Neural cell (in vitro differentiated cells): ENCODE data around the gene NDUFB11. TPM values are rescaled to one million over a fixed set of nuclear protein-coding genes. Genes with fewer than 3 reads are reported as not detected.

Experiments used
- H2AFZ ChIP-seq: fragments of 200-600, 300-800 bp; sonication (generic), shearing (Covaris generic); 2 replicates; pipeline ENCODE4 v1.6.0; 2014; ENCODE audit warnings: low read depth, mild to moderate bottlenecking, antibody characterized with exemption, low read length, moderate library complexity
- H3F3A ChIP-seq: fragments of 200-600 bp; shearing (Covaris generic); 2 replicates; pipeline ENCODE4 v1.6.1; 2016; ENCODE audit warnings: mild to moderate bottlenecking, moderate library complexity, mixed read lengths, antibody characterized with exemption, low read length; ENCODE audit not compliant: insufficient read depth, poor library complexity, severe bottlenecking
- H3K27ac ChIP-seq: fragments of 200-600, 300-800 bp; sonication (generic), shearing (Covaris generic); 2 replicates; pipeline ENCODE4 v1.5.1; 2014; ENCODE audit warnings: mild to moderate bottlenecking, low read length, moderate library complexity
- H3K27me3 ChIP-seq: fragments of 300-800, 200-600 bp; sonication (generic), shearing (Covaris generic); 2 replicates; pipeline ENCODE4 v1.6.0; 2014; ENCODE audit warnings: mild to moderate bottlenecking, low read depth, low read length, moderate library complexity; ENCODE audit not compliant: insufficient read depth
- H3K36me3 ChIP-seq: fragments of 300-800, 200-600 bp; sonication (generic), shearing (Covaris generic); 2 replicates; pipeline ENCODE4 v1.5.1; 2014; ENCODE audit warnings: mild to moderate bottlenecking, antibody characterized with exemption, low read length, moderate library complexity; ENCODE audit not compliant: insufficient read depth
- H3K4me2 ChIP-seq: fragments of 300-800, 200-600 bp; sonication (generic), shearing (Covaris generic); 2 replicates; pipeline ENCODE4 v1.6.0; 2014; ENCODE audit warnings: mild to moderate bottlenecking, low read length
- H3K4me3 ChIP-seq: fragments of 300-800, 200-600 bp; sonication (generic), shearing (Covaris generic); 2 replicates; pipeline ENCODE4 v1.5.1; 2014; ENCODE audit warnings: mild to moderate bottlenecking, low read length, moderate library complexity
- H3K79me2 ChIP-seq: fragments of 200-600 bp; shearing (Covaris generic); replicated peaks from 2 replicates; pipeline ENCODE4 v1.6.0; 2014; ENCODE audit warnings: mild to moderate bottlenecking, low read length, moderate library complexity; ENCODE audit not compliant: insufficient read depth
- H3K9ac ChIP-seq: fragments of 300-800, 200-600 bp; sonication (generic), shearing (Covaris generic); 2 replicates; pipeline ENCODE4 v1.6.1; 2016; ENCODE audit warnings: mild to moderate bottlenecking, low read length, mixed read lengths
- H3K9me2 ChIP-seq: fragments of 200-600 bp; shearing (Covaris generic); 2 replicates; pipeline ENCODE4 v1.6.1; 2016; ENCODE audit warnings: mild to moderate bottlenecking, low read length, mixed read lengths; ENCODE audit not compliant: insufficient read depth
- H3K9me3 ChIP-seq: fragments of 200-600, 300-800 bp; sonication (generic), shearing (Covaris generic); 2 replicates; pipeline ENCODE4 v1.6.1; 2016; ENCODE audit warnings: mild to moderate bottlenecking, mixed run types, low read length, moderate library complexity, mixed read lengths
- H4K20me1 ChIP-seq: fragments of 200-600 bp; shearing (Covaris generic); 2 replicates; pipeline ENCODE4 v1.6.1; 2016; ENCODE audit warnings: mild to moderate bottlenecking, mixed run types; ENCODE audit not compliant: insufficient read depth
- EP300 ChIP-seq: fragments of 450-650 bp; conservative IDR thresholded peaks from 2 replicates; pipeline ENCODE4 v1.6.1; 2014; ENCODE audit warnings: antibody characterized with exemption, mild to moderate bottlenecking, moderate library complexity; ENCODE audit not compliant: poor library complexity, severe bottlenecking
- EZH2 ChIP-seq: fragments of 200-600, 300-800 bp; shearing (Covaris generic), sonication (generic); IDR thresholded peaks from 2 replicates; pipeline ENCODE4 v1.6.1; 2014; ENCODE audit warnings: antibody characterized with exemption, low read length, borderline replicate concordance, mild to moderate bottlenecking; ENCODE audit not compliant: insufficient read depth, poor library complexity, severe bottlenecking
- MXI1 ChIP-seq: fragments of 450-650 bp; conservative IDR thresholded peaks from 2 replicates; pipeline ENCODE4 v1.6.1; 2014; ENCODE audit warnings: antibody characterized with exemption, mild to moderate bottlenecking; ENCODE audit not compliant: poor library complexity, severe bottlenecking
- POLR2AphosphoS5 ChIP-seq: IDR thresholded peaks from 2 replicates; pipeline ENCODE4 v1.6.1; 2012
- RAD21 ChIP-seq: fragments of 450-650 bp; conservative IDR thresholded peaks from 2 replicates; pipeline ENCODE4 v1.6.1; 2014; ENCODE audit warnings: antibody characterized with exemption, mild to moderate bottlenecking, moderate library complexity
- SMC3 ChIP-seq: fragments of 450-650 bp; conservative IDR thresholded peaks from 2 replicates; pipeline ENCODE4 v1.6.1; 2014; ENCODE audit warnings: antibody characterized with exemption, mild to moderate bottlenecking, moderate library complexity; ENCODE audit not compliant: poor library complexity
- TAF1 ChIP-seq: IDR thresholded peaks from 2 replicates; pipeline ENCODE4 v1.6.1; 2012; ENCODE audit warnings: low read depth
- polyA plus RNA-seq: library from polyadenylated mRNA; depleted of rRNA; stranded (reverse); fragments of >200 nt; gene quantifications from 2 replicates; pipeline ENCODE4 v1.2.3, GENCODE V29; 2014
- TF ChIP-seq, protein P1 (sequence below): IDR thresholded peaks from 2 replicates; pipeline ENCODE4 v1.6.1; 2012; ENCODE audit warnings: borderline replicate concordance
- TF ChIP-seq, protein P2 (sequence below): fragments of 450-650 bp; IDR thresholded peaks from 2 replicates; pipeline ENCODE4 v1.5.1; 2014; ENCODE audit warnings: antibody characterized with exemption, mild to moderate bottlenecking, moderate library complexity; ENCODE audit not compliant: poor library complexity, severe bottlenecking

Gene NDUFB11
- polyA plus RNA-seq, 1 donor from 2014 or later = 184 TPM

DNA sequence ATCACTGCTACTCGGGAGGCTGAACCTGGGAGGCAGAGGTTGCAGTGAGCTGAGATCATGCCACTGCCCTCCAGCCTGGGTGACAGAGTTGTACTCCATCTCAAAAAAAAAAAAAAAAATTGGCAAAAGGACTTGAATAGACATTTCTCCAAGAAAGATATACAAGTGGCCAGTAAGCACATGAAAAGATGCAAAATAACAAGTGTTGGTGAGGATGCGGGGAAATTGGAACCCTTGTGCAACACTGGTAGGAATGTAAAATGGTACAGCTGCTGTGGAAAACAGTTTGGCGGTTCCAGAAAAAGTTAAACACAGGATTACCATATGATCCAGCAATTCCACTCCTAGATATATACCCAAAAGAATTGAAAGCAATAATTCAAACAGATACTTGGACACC is 19.9 kb upstream of the NDUFB11 start:
- no peak overlapping the region for H3K4me2 ChIP-seq
- no peak overlapping the region for H3K4me3 ChIP-seq
- no peaks in the 10 kb centered on the region for H3K79me2 ChIP-seq
- TF ChIP-seq POLR2AphosphoS5 = no peak
- no peak for TF ChIP-seq RAD21
- TF ChIP-seq, protein P1, sequence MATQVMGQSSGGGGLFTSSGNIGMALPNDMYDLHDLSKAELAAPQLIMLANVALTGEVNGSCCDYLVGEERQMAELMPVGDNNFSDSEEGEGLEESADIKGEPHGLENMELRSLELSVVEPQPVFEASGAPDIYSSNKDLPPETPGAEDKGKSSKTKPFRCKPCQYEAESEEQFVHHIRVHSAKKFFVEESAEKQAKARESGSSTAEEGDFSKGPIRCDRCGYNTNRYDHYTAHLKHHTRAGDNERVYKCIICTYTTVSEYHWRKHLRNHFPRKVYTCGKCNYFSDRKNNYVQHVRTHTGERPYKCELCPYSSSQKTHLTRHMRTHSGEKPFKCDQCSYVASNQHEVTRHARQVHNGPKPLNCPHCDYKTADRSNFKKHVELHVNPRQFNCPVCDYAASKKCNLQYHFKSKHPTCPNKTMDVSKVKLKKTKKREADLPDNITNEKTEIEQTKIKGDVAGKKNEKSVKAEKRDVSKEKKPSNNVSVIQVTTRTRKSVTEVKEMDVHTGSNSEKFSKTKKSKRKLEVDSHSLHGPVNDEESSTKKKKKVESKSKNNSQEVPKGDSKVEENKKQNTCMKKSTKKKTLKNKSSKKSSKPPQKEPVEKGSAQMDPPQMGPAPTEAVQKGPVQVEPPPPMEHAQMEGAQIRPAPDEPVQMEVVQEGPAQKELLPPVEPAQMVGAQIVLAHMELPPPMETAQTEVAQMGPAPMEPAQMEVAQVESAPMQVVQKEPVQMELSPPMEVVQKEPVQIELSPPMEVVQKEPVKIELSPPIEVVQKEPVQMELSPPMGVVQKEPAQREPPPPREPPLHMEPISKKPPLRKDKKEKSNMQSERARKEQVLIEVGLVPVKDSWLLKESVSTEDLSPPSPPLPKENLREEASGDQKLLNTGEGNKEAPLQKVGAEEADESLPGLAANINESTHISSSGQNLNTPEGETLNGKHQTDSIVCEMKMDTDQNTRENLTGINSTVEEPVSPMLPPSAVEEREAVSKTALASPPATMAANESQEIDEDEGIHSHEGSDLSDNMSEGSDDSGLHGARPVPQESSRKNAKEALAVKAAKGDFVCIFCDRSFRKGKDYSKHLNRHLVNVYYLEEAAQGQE = no peak
- no peak for TF ChIP-seq MXI1
- TF ChIP-seq, protein P2, sequence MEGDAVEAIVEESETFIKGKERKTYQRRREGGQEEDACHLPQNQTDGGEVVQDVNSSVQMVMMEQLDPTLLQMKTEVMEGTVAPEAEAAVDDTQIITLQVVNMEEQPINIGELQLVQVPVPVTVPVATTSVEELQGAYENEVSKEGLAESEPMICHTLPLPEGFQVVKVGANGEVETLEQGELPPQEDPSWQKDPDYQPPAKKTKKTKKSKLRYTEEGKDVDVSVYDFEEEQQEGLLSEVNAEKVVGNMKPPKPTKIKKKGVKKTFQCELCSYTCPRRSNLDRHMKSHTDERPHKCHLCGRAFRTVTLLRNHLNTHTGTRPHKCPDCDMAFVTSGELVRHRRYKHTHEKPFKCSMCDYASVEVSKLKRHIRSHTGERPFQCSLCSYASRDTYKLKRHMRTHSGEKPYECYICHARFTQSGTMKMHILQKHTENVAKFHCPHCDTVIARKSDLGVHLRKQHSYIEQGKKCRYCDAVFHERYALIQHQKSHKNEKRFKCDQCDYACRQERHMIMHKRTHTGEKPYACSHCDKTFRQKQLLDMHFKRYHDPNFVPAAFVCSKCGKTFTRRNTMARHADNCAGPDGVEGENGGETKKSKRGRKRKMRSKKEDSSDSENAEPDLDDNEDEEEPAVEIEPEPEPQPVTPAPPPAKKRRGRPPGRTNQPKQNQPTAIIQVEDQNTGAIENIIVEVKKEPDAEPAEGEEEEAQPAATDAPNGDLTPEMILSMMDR = no peak
- TF ChIP-seq TAF1 = no peak
- TF ChIP-seq EP300 = no peak
- no peak for TF ChIP-seq EZH2
- no peak for TF ChIP-seq SMC3
- no peak overlapping the region for H3K27ac ChIP-seq
- H3K27me3 ChIP-seq = no peaks in the 10 kb centered on the region
- H3K9ac ChIP-seq = no peak overlapping the region
- no peaks in the 10 kb centered on the region for H3F3A ChIP-seq
- no peaks in the 10 kb centered on the region for H4K20me1 ChIP-seq
- no peaks in the 10 kb centered on the region for H3K36me3 ChIP-seq
- H3K9me3 ChIP-seq = no peaks in the 10 kb centered on the region
- H3K9me2 ChIP-seq = no peaks in the 10 kb centered on the region
- H2AFZ ChIP-seq = no peak overlapping the region

DNA sequence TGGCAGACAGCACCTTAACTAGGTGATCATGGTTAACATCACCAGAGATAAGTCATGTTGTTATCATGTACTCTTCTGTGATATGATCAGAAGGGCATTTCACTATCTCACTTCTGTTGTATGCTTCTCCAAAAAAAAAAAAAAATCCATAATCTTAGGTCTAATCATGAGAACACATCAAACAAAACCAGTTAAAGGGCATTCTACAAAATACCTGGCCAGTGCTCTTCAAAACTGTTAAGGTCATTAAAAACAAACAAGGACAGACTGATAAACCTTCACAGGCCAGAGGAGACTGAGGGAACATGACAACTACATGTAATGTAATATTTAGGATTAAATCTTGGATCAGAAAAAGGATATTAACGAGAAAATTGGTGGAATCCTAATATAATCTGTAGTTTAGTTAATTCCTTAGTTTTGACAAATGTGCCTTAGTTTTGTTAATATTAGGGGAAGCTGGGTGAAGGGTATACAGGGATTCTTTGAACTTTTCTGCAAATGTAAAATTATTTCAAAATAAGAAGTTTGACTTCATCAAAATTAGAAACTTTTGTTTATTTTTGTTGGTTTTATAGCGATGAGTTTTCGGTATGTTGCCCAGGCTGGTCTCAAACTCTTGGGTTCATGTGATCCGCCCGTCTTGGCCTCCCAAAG is 18.6 kb upstream of the NDUFB11 start:
- Histone ChIP-seq H3K36me3 (no peaks in the 10 kb centered on the region), H3K27ac (no peak overlapping the region), H4K20me1 (no peaks in the 10 kb centered on the region), H3K9me3 (no peaks in the 10 kb centered on the region), H3K4me2 (no peak overlapping the region), H2AFZ (no peak overlapping the region), H3K9ac (no peak overlapping the region), H3F3A (no peaks in the 10 kb centered on the region), H3K79me2 (no peaks in the 10 kb centered on the region), H3K9me2 (no peaks in the 10 kb centered on the region), H3K27me3 (no peaks in the 10 kb centered on the region), H3K4me3 (no peak overlapping the region)
- TF ChIP-seq EZH2 = no peak
- TF ChIP-seq, protein P2 = no peak
- no peak for TF ChIP-seq EP300
- no peak for TF ChIP-seq TAF1
- no peak for TF ChIP-seq RAD21
- TF ChIP-seq SMC3 = no peak
- TF ChIP-seq, protein P1 = no peak
- TF ChIP-seq POLR2AphosphoS5 = no peak
- no peak for TF ChIP-seq MXI1
